HCT116 (cell line): ENCODE results near the gene DIAPH3.

Experiments
- CEBPB ChIP-seq: IDR thresholded peaks from 2 replicates; pipeline ENCODE4 v1.6.1; 2012; ENCODE audit warnings: low read depth
- EZH2 ChIP-seq: fragments of 200-600 bp; sonication (generic); IDR thresholded peaks from 2 replicates; pipeline ENCODE4 v1.6.1; 2017; ENCODE audit warnings: antibody characterized with exemption, mixed run types
- TF ChIP-seq, protein P1 (sequence below), 3 experiments: fragments of 200-600 bp in 1 of 3; sonication (generic) in 1 of 3; IDR thresholded peaks in 2 of 3; conservative IDR thresholded peaks in 1 of 3; 2 replicates each; pipeline ENCODE4 v1.5.1; 2012 to 2017; ENCODE audit warnings: low read depth in 2 of 3, low read length in 2 of 3, antibody characterized with exemption in 1 of 3, borderline replicate concordance in 1 of 3, control low read depth in 1 of 3, mild to moderate bottlenecking in 1 of 3, mixed read lengths in 1 of 3, mixed run types in 1 of 3, moderate library complexity in 1 of 3; ENCODE audit not compliant: insufficient read depth in 1 of 3

DNA sequence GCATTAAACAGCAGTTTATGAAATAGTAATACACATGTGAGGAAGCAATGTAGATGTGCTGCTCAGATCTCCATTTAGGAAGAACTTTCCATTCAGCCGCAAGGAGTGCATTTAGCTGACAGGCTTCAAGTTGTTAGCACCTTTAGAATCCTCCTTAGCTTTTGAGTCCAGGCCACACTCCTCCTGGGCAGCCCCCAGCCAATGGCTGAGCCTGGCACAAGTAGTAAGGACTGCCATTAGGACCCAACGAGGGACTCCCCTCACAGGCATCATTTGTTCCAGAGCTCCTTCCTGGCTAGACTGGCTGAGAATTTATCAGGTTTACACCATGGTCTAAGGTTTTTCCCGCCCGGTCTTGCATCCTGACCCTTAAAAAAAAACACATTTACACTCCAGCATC, 201.4 kb downstream of the DIAPH3 start:
- TF ChIP-seq, protein P1, sequence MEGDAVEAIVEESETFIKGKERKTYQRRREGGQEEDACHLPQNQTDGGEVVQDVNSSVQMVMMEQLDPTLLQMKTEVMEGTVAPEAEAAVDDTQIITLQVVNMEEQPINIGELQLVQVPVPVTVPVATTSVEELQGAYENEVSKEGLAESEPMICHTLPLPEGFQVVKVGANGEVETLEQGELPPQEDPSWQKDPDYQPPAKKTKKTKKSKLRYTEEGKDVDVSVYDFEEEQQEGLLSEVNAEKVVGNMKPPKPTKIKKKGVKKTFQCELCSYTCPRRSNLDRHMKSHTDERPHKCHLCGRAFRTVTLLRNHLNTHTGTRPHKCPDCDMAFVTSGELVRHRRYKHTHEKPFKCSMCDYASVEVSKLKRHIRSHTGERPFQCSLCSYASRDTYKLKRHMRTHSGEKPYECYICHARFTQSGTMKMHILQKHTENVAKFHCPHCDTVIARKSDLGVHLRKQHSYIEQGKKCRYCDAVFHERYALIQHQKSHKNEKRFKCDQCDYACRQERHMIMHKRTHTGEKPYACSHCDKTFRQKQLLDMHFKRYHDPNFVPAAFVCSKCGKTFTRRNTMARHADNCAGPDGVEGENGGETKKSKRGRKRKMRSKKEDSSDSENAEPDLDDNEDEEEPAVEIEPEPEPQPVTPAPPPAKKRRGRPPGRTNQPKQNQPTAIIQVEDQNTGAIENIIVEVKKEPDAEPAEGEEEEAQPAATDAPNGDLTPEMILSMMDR (IDR thresholded peaks at IDR 0.05 in 2 of 3, conservative IDR thresholded peaks at IDR 0.05 in 1 of 3; ENCODE audit: borderline replicate concordance in 1 of 3, insufficient read depth in 1 of 3, low read depth in 2 of 3, low read length in 2 of 3), result no peak
- no peak for TF ChIP-seq CEBPB
- TF ChIP-seq EZH2, result no peak
